Mammary epithelial cell (primary cell): ENCODE measurements around the gene CHIT1.

Source experiments
- CTCF ChIP-seq, 2 donors: IDR thresholded peaks in 1 of 2; conservative IDR thresholded peaks in 1 of 2; 2 replicates each; pipeline ENCODE4 v1.5.1; 2011 to 2012; ENCODE audit warnings: inconsistent platforms in 2 of 2, low read length in 2 of 2, mild to moderate bottlenecking in 2 of 2, control low read depth in 1 of 2, low read depth in 1 of 2; ENCODE audit not compliant: insufficient read depth in 1 of 2; ENCODE audit errors: extremely low read depth in 1 of 2
- EZH2 ChIP-seq: IDR thresholded peaks from 2 replicates; pipeline ENCODE4 v1.6.1; 2012; ENCODE audit warnings: low read length, inconsistent platforms, borderline replicate concordance

GRCh38 chr1:203178083-203178482, 51.4 kb downstream of the CHIT1 start:
- TF ChIP-seq CTCF (conservative IDR thresholded peaks at IDR 0.05 in 1 of 2, IDR thresholded peaks at IDR 0.05 in 1 of 2; ENCODE audit: extremely low read depth in 1 of 2, insufficient read depth in 1 of 2, low read depth in 1 of 2, low read length in 2 of 2): no peak
- TF ChIP-seq EZH2: no peak
